HepG2 (cell line): ENCODE data around the gene PKP3. TPM values are rescaled to one million over a fixed set of nuclear protein-coding genes. Genes with fewer than 3 reads are reported as not detected.
"Not testable (repeated sequence)": the region's sequence is repeated elsewhere in the genome, so short reads cannot be mapped to it uniquely, and the experiment has no call there.

ENCODE experiments used
- ATAC-seq: fragments of 200-7000 bp; cut with Tn5 transposase; 3 replicates; pipeline ENCODE4 v1.9.1; 2020; ENCODE audit warnings: mild to moderate bottlenecking, moderate library complexity
- BruUV-seq: library from RNA; stranded (reverse); fragments of 400-500 nt; replicated peaks from 2 replicates; lab custom pipeline; 2021; lab: Mats Ljungman, UMichigan
- CTCF ChIA-PET: fragments of 300-600 bp; formaldehyde crosslinking; extraction: SDS; loops from one replicate; lab custom pipeline; 2021; ENCODE audit warnings: low total read pairs, inconsistent platforms, low intra/inter-chr PET ratio; lab: Yijun Ruan, JAX
- POLR2A ChIA-PET: fragments of 350-600 bp; sonication (Branson Sonifier 250); formaldehyde crosslinking; loops from one replicate; lab custom pipeline; 2020; ENCODE audit warnings: antibody characterized with exemption, inconsistent platforms; lab: Yijun Ruan, JAX
- DNase-seq: peaks from one replicate; pipeline ENCODE4 v3.0.0-alpha.2; 2015; ENCODE audit warnings: low spot score
- FAIRE-seq: peaks from 3 replicates; lab custom pipeline; 2011; peaks lifted over from hg19 to GRCh38; lab: Jason Lieb, UNC
- H2AFZ ChIP-seq: one replicate; pipeline ENCODE4 v1.6.1; 2011; ENCODE audit warnings: low read length, inconsistent platforms
- H3K27ac ChIP-seq: fragments of 300-600 bp; 3 replicates; pipeline ENCODE4 v1.8.0; 2011; ENCODE audit warnings: mixed run types, mild to moderate bottlenecking, mixed read lengths, low read length, inconsistent platforms; ENCODE audit not compliant: insufficient read depth; ENCODE audit errors: extremely low read length
- H3K27me3 ChIP-seq, 2 experiments: fragments of 200-600 bp in 1 of 2; 2 replicates in 1 of 2; 3 replicates in 1 of 2; pipeline versions ENCODE4 v1.6.0 to v1.8.0; 2011; ENCODE audit warnings: low read length in 2 of 2, mild to moderate bottlenecking in 2 of 2, moderate library complexity in 2 of 2, inconsistent platforms in 1 of 2; ENCODE audit not compliant: insufficient read depth in 2 of 2, control insufficient read depth in 1 of 2
- H3K36me3 ChIP-seq, 2 experiments: fragments of 200-600 bp in 1 of 2; replicated peaks in 1 of 2; 2 replicates in 1 of 2; 3 replicates in 1 of 2; pipeline versions ENCODE4 v1.5.1 to v1.8.0; 2011; ENCODE audit warnings: low read length in 2 of 2, inconsistent platforms in 1 of 2; ENCODE audit not compliant: insufficient read depth in 2 of 2, control insufficient read depth in 1 of 2
- H3K4me1 ChIP-seq: 2 replicates; pipeline ENCODE4 v1.5.1; 2012; ENCODE audit warnings: low read length, inconsistent platforms; ENCODE audit not compliant: insufficient read depth
- H3K4me2 ChIP-seq: 2 replicates; pipeline ENCODE4 v1.6.0; 2011; ENCODE audit warnings: low read depth, low read length, inconsistent platforms
- H3K4me3 ChIP-seq, 3 experiments: fragments of 200-600 bp in 1 of 3; sonication (generic), shearing (Covaris generic) in 1 of 3; replicated peaks in 1 of 3; 2 replicates each; pipeline ENCODE4 v1.5.1; 2011 to 2016; ENCODE audit warnings: low read length in 3 of 3, inconsistent platforms in 2 of 3, low read depth in 2 of 3, mild to moderate bottlenecking in 2 of 3, control low read depth in 1 of 3, mixed read lengths in 1 of 3; ENCODE audit not compliant: insufficient read depth in 1 of 3
- H3K79me2 ChIP-seq: one replicate; pipeline ENCODE4 v1.6.1; 2011; ENCODE audit warnings: low read length, inconsistent platforms; ENCODE audit not compliant: insufficient read depth
- H3K9ac ChIP-seq: 2 replicates; pipeline ENCODE4 v1.6.0; 2011; ENCODE audit warnings: mild to moderate bottlenecking, low read depth, low read length, inconsistent platforms; ENCODE audit not compliant: insufficient read depth
- H3K9me3 ChIP-seq: 2 replicates; pipeline ENCODE4 v1.5.1; 2012; ENCODE audit warnings: mild to moderate bottlenecking, low read length
- H4K20me1 ChIP-seq: 2 replicates; pipeline ENCODE4 v1.6.0; 2011; ENCODE audit warnings: inconsistent platforms, mild to moderate bottlenecking, low read length, moderate library complexity; ENCODE audit not compliant: insufficient read depth
- ARID5B ChIP-seq: IDR thresholded peaks from 2 replicates; pipeline ENCODE4 v1.4.0; 2020; ENCODE audit warnings: mild to moderate bottlenecking, missing genetic modification reagents
- ATF1 ChIP-seq: IDR thresholded peaks from 2 replicates; pipeline ENCODE4 v1.6.1; 2016; ENCODE audit warnings: mild to moderate bottlenecking, control low read depth
- ETV6 ChIP-seq: sonication (generic); formaldehyde crosslinking; conservative IDR thresholded peaks from 2 replicates; pipeline ENCODE4 v1.4.0; 2020; ENCODE audit warnings: missing genetic modification reagents
- HCFC1 ChIP-seq: fragments of 150-350 bp; IDR thresholded peaks from 2 replicates; pipeline ENCODE4 v1.6.1; 2014; ENCODE audit warnings: low read depth, low read length
- HNF1A ChIP-seq, 2 experiments: sonication (generic) in 1 of 2; formaldehyde crosslinking in 1 of 2; IDR thresholded peaks; 2 replicates each; pipeline versions ENCODE4 v1.4.0 to v1.6.1; 2016 to 2020; ENCODE audit warnings: borderline replicate concordance in 1 of 2, low read depth in 1 of 2, mild to moderate bottlenecking in 1 of 2, missing genetic modification reagents in 1 of 2
- SRSF1 ChIP-seq: fragments of 200-400 bp; formaldehyde crosslinking; optimal IDR thresholded peaks from 2 replicates; pipeline ENCODE3; 2017; ENCODE audit warnings: mild to moderate bottlenecking, low read depth, low read length, moderate library complexity
- ZBTB42 ChIP-seq: sonication (generic); formaldehyde crosslinking; IDR thresholded peaks from 2 replicates; pipeline ENCODE4 v1.5.0; 2020; ENCODE audit warnings: mild to moderate bottlenecking, missing genetic modification reagents
- ZNF230 ChIP-seq: sonication (generic); formaldehyde crosslinking; IDR thresholded peaks from 2 replicates; pipeline ENCODE4 v1.4.0; 2020; ENCODE audit warnings: mild to moderate bottlenecking, missing genetic modification reagents
- WGBS: methylation state at CpG from one replicate; pipeline ENCODE4 v1.1.6; 2017; ENCODE audit warnings: low lambda C conversion rate; 5-methylcytosine and 5-hydroxymethylcytosine counted together
- in situ Hi-C: cut with HindIII; loops from 2 replicates; pipeline ENCODE4 v1.10.0; 2017; ENCODE audit warnings: low pct_unique_long_range_greater_than_20kb; ENCODE audit not compliant: extremely low pct_ligation_motif_present
- intact Hi-C: fragments of 100-400 bp; cut with micrococcal nuclease; formaldehyde crosslinking; loops from one replicate; pipeline ENCODE4 v1.10.0; 2022; ENCODE audit not compliant: unreplicated experiment
- polyA plus RNA-seq, 8 experiments: library from polyadenylated mRNA; depleted of rRNA in 3 of 8; stranded (reverse) in 7 of 8; unstranded in 1 of 8; fragments of >200 nt; fragmentation: Illumina TruSeq in 4 of 8; extraction: Trizol in 4 of 8; gene quantifications; 2 replicates each; pipeline versions ENCODE4 v1.2.1 to v1.2.3, GENCODE V29; 2011 to 2016; ENCODE audit warnings: low read depth in 4 of 8, missing spikeins in 1 of 8, mixed read lengths in 1 of 8; ENCODE audit not compliant: insufficient read depth in 1 of 8
- total RNA-seq, 5 experiments: library from RNA; depleted of rRNA; stranded (reverse); fragments of >200 nt; fragmentation: Illumina TruSeq; extraction: Trizol; gene quantifications; 2 replicates each; pipeline ENCODE4 v1.2.3, GENCODE V29; 2016; ENCODE audit warnings: low read depth in 1 of 5

Gene PKP3
- total and polyA plus RNA-seq, 2 of the 13 experiments (the other 11 are each of a cell fraction or from before 2014, with no cell fraction given): 18.0 to 28.7 TPM

GRCh38 chr11:409600-410483 lies 15.8 kb downstream of the PKP3 start (continued):
- peak; percentile 56; the same call in 1 of the 2 replicates for TF ChIP-seq HNF1A (IDR thresholded peaks at IDR 0.05; ENCODE audit: low read depth)
- TF ChIP-seq HNF1A (CRISPR knock-in tag; IDR thresholded peaks at IDR 0.05; ENCODE audit: borderline replicate concordance): peak; percentile 90
- peak; percentile 50 for TF ChIP-seq SRSF1
- TF ChIP-seq ZBTB42 (CRISPR knock-in tag): 0 out of 2 replicates have a peak, but pooled peaks have one; percentile 57
- no peak for TF ChIP-seq ATF1 (CRISPR knock-in tag)
- TF ChIP-seq ARID5B (CRISPR knock-in tag): peak; percentile 40; the same call in 1 of the 2 replicates
- peak; percentile 67; the same call in 1 of the 2 replicates for TF ChIP-seq ZNF230 (CRISPR knock-in tag)
- TF ChIP-seq HCFC1: no peak
- TF ChIP-seq ETV6: no peak
- TF ChIP-seq, all 625 proteins: peak for 173

GRCh38 chr11:410711-411110 lies 16.7 kb downstream of the PKP3 start:
- H3K79me2 ChIP-seq, H3K27ac ChIP-seq, H3K27me3 ChIP-seq, H3K9me3 ChIP-seq, H3K9ac ChIP-seq, CTCF ChIA-PET, FAIRE-seq, BruUV-seq, H4K20me1 ChIP-seq, ATAC-seq, H2AFZ ChIP-seq, DNase-seq, intact Hi-C loops, H3K4me2 ChIP-seq, in situ Hi-C loops, H3K36me3 ChIP-seq: not testable (repeated sequence)
- H3K4me1 ChIP-seq: peaks cover 62% of the 10 kb centered on the region
- WGBS: 17% methylated on average over 2 of the region's 13 CpGs
- POLR2A ChIA-PET: interaction anchor here (0.8 to 3.8 kb wide), 4 partner anchors 12 to 37 kb away, joined by 3 to 31 read pairs (median 6); no protein-coding TSS in a partner anchor
- peak overlapping the region in 1 of 3 experiments; percentile 68; a peak in 1 of 6 replicates for H3K4me3 ChIP-seq
